Activated CD4-positive, CD25-positive, alpha-beta regulatory T cell (primary cell): Measurements from ENCODE around the gene GRIK4.

Experiments used
- DNase-seq, 4 experiments: peaks; one replicate each; lab custom pipeline; 2025; lab: John Stamatoyannopoulos, UW

GRIK4 gene

GRCh38 chr11:120547811-120548681 lies 36.5 kb downstream of the GRIK4 start:
- no peak for DNase-seq

GRCh38 chr11:120548682-120549209 lies 37.2 kb downstream of the GRIK4 start:
- no peak for DNase-seq

- no peak for DNase-seq
Measured at GRCh38 chr11:120549346-120549745, 37.8 kb downstream of the GRIK4 start.

- no peak for DNase-seq
Measured at GRCh38 chr11:120550007-120550406, 38.5 kb downstream of the GRIK4 start.

GRCh38 chr11:120551191-120551590 lies 39.6 kb downstream of the GRIK4 start:
- no peak for DNase-seq

- DNase-seq = no peak
Measured at GRCh38 chr11:120554766-120555432, 43.4 kb downstream of the GRIK4 start.

GRCh38 chr11:120555433-120555773 lies 43.9 kb downstream of the GRIK4 start:
- DNase-seq = no peak

GRCh38 chr11:120556797-120557196 lies 45.2 kb downstream of the GRIK4 start:
- DNase-seq = no peak

- DNase-seq = no peak
Measured at GRCh38 chr11:120558744-120559431, 47.3 kb downstream of the GRIK4 start.

GRCh38 chr11:120561286-120561685 lies 49.7 kb downstream of the GRIK4 start:
- DNase-seq = no peak

GRCh38 chr11:120562806-120563425 lies 51.4 kb downstream of the GRIK4 start:
- no peak for DNase-seq

- no peak for DNase-seq
Measured at GRCh38 chr11:120563703-120564572, 52.4 kb downstream of the GRIK4 start.

- DNase-seq = no peak
Measured at GRCh38 chr11:120564573-120565311, 53.2 kb downstream of the GRIK4 start.

GRCh38 chr11:120565466-120566155 lies 54.1 kb downstream of the GRIK4 start:
- DNase-seq = no peak

GRCh38 chr11:120566176-120566575 lies 54.6 kb downstream of the GRIK4 start:
- no peak for DNase-seq

GRCh38 chr11:120568572-120569307 lies 57.2 kb downstream of the GRIK4 start:
- DNase-seq = no peak

- no peak for DNase-seq
Measured at GRCh38 chr11:120569861-120570260, 58.3 kb downstream of the GRIK4 start.

- no peak for DNase-seq
Measured at GRCh38 chr11:120571476-120571875, 59.9 kb downstream of the GRIK4 start.

- no peak for DNase-seq
Measured at GRCh38 chr11:120573756-120574354, 62.3 kb downstream of the GRIK4 start.
